HG03039 (cell line): ENCODE measurements around the gene KMT2C.
"Not testable (repeated sequence)": the region's sequence is repeated elsewhere in the genome, so short reads cannot be mapped to it uniquely, and the experiment has no call there.

Source experiments
- ATAC-seq: cut with Tn5 transposase; IDR thresholded peaks from one replicate; pipeline ENCODE4 v1.9.1; 2021; ENCODE audit warnings: mild to moderate bottlenecking, moderate library complexity; ENCODE audit not compliant: unreplicated experiment

Gene KMT2C

GRCh38 chr7:152442330-152442835 is 6.6 kb upstream of the KMT2C start:
- no peak for ATAC-seq

GRCh38 chr7:152441810-152442209 is 6.0 kb upstream of the KMT2C start:
- not testable (repeated sequence) for ATAC-seq

- ATAC-seq: not testable (repeated sequence)
Observed at GRCh38 chr7:152441168-152441567, 5.4 kb upstream of the KMT2C start.

GRCh38 chr7:152438017-152438416 is 2.2 kb upstream of the KMT2C start:
- ATAC-seq: not testable (repeated sequence)

GRCh38 chr7:152436931-152437575 is 1.2 kb upstream of the KMT2C start:
- not testable (repeated sequence) for ATAC-seq

GRCh38 chr7:152436111-152436930 is 518 bp upstream of the KMT2C start:
- peak; percentile 50 for ATAC-seq

- ATAC-seq: not testable (repeated sequence)
Observed at GRCh38 chr7:152434511-152435383, 1.1 kb downstream of the KMT2C start.

GRCh38 chr7:152433721-152434490 is 1.9 kb downstream of the KMT2C start:
- not testable (repeated sequence) for ATAC-seq

- ATAC-seq: not testable (repeated sequence)
Observed at GRCh38 chr7:152432735-152433134, 3.1 kb downstream of the KMT2C start.

GRCh38 chr7:152430854-152431253 is 4.9 kb downstream of the KMT2C start:
- ATAC-seq: no peak

- not testable (repeated sequence) for ATAC-seq
Observed at GRCh38 chr7:152430118-152430517, 5.7 kb downstream of the KMT2C start.

GRCh38 chr7:152424348-152425108 is 11.3 kb downstream of the KMT2C start:
- ATAC-seq: no peak

GRCh38 chr7:152423991-152424347 is 11.8 kb downstream of the KMT2C start:
- no peak for ATAC-seq

GRCh38 chr7:152423171-152423570 is 12.6 kb downstream of the KMT2C start:
- ATAC-seq: not testable (repeated sequence)

GRCh38 chr7:152420950-152421349 is 14.9 kb downstream of the KMT2C start:
- ATAC-seq: not testable (repeated sequence)

- ATAC-seq: no peak
Observed at GRCh38 chr7:152419473-152420429, 16.1 kb downstream of the KMT2C start.

- no peak for ATAC-seq
Observed at GRCh38 chr7:152414779-152415178, 21.0 kb downstream of the KMT2C start.

GRCh38 chr7:152411389-152411788 is 24.4 kb downstream of the KMT2C start:
- no peak for ATAC-seq
